ENCODE data around the gene IRF2BP2.

IRF2BP2 gene

DNA sequence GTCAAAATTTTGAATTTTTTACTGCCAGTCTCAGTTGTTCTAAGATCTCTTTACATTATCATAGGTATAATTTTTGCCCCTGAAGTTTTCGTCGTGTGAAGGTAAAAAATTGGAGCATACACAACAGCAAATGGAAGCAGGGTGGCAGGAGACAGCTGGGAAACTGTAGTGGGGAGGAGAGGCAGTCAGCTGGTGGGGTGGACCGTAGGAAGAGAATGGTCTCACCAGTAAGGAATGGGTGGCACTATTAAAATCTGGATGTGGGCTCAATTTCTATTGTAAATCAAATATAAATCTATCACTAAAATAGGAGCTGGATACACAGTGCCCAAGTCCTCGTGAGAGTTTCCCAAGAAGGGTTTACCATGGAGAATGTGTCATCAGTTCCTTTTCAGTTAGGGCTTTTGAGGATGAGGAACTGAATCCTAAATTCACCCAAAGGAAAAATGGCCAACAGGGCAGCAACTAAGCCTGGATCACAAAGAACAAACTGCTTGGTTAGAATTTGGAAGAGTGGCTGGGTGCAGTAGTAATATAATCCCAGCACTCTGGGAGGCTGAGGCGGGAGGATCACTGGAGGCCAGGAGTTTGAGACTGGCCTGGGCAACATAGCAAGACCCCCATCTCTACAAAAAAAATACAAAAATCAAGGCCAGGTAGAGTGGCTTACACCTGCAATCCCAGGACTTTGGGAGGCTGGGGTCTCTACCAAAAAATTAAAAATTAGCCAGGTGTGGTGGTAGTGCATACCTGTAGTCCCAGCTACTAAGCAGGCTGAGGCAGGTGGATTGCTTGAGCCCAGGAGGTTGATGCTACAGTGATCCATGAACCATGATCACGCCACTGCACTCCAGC lies 10.5 kb upstream of the IRF2BP2 start:
- TF ChIP-seq CTCF (IDR thresholded peaks at IDR 0.05; ENCODE audit: low read depth, low read length, missing control alignments), result no peak
- no peak overlapping the region for H3K4me3 ChIP-seq (ENCODE audit: low read depth, low read length)
- DNase-seq (ENCODE audit: low read depth), result no peak

GRCh38 chr1:234619794-234620247 lies 9.8 kb upstream of the IRF2BP2 start:
- no peak overlapping the region for H3K4me3 ChIP-seq (ENCODE audit: low read depth, low read length)
- TF ChIP-seq CTCF (IDR thresholded peaks at IDR 0.05; ENCODE audit: low read depth, low read length, missing control alignments), result no peak
- no peak for DNase-seq (ENCODE audit: low read depth)

DNA sequence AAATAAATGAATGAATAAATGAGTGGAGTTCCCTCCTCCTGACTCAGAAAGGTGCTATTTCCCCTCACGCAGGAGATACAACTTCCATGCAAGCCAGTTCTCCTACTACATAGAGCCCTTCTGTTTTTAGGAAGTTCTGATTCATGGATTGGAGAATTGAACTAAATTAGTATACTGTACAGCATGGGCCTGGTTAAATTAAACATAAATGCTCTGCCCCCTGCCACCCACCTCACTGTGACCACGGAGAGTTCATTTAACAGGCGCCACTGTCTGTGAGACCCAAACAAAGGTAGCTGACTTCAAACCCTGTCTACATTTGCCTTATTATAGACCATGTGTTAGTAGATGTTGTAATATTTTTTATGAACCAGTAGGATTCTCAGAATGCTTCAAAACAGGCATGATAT lies 9.1 kb upstream of the IRF2BP2 start:
- no peak overlapping the region for H3K4me3 ChIP-seq (ENCODE audit: low read depth, low read length)
- DNase-seq (ENCODE audit: low read depth), result no peak
- no peak for TF ChIP-seq CTCF (IDR thresholded peaks at IDR 0.05; ENCODE audit: low read depth, low read length, missing control alignments)

DNA sequence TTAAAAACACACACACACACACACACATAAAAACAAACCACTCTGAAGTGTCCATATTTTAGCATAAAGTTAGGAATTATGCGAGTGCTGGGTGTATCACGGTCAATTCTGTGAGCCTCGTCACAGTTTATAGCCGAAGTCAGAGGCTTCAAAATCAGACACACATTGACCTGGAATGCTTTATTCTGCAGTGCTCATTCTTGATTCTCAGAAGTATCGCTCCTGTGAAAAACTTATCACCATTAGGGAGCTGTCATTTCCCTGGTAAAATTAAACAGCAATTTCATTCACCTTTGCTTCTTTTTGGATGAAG lies 8.7 kb upstream of the IRF2BP2 start:
- no peak for TF ChIP-seq CTCF (IDR thresholded peaks at IDR 0.05; ENCODE audit: low read depth, low read length, missing control alignments)
- no peak overlapping the region for H3K4me3 ChIP-seq (ENCODE audit: low read depth, low read length)
- DNase-seq (ENCODE audit: low read depth), result no peak

DNA sequence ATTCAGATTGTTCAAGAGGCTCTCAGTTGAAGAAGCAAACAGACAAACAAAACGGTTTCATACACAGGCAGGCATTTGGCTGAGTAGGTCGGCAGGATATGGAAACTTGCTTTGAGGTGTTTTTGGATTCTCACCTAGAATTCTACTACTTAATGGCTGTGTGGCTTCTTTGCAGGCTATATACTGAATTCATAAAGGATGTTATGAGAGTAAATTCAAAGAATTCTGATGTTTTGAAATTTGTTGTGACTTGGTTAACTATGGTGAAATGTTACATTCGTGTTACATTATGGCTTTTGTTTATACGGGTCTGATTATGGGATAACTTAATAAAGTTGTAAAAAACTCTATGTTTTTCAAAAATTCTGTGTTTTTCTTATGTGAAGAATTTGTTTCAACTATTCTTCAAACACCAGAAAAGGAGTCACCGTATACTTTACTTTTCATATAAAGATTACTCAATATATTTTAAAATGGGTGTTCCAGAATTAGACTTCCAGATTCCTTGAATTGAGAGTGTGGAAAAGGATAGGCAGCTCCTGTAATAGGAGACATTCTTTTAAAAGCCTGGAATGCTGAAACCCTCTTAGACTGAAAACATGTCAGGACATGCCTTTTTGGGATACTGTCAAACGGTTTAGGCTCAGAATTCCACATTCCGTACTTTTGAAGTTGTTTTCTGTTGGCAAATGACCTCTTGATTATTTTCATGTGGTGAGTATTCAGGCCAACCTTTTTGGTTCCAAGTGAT lies 8.2 kb upstream of the IRF2BP2 start:
- no peak overlapping the region for H3K4me3 ChIP-seq (ENCODE audit: low read depth, low read length)
- no peak for DNase-seq (ENCODE audit: low read depth)
- TF ChIP-seq CTCF (IDR thresholded peaks at IDR 0.05; ENCODE audit: low read depth, low read length, missing control alignments), result no peak

GRCh38 chr1:234617131-234617985 lies 7.4 kb upstream of the IRF2BP2 start:
- no peak for TF ChIP-seq CTCF (IDR thresholded peaks at IDR 0.05; ENCODE audit: low read depth, low read length, missing control alignments)
- DNase-seq (ENCODE audit: low read depth), result no peak
- H3K4me3 ChIP-seq (ENCODE audit: low read depth, low read length), result no peak overlapping the region
